Body of pancreas (tissue), 4 donors: ENCODE measurements around the gene PRCP.
"Not testable (repeated sequence)": the region's sequence is repeated elsewhere in the genome, so short reads cannot be mapped to it uniquely, and the experiment has no call there.

Experiments used
- CTCF ChIP-seq, 7 experiments: fragments of 450-650 bp in 4 of 7; fragments of 200-600 bp in 3 of 7; sonication (generic) in 3 of 7; IDR thresholded peaks; one replicate each; pipeline ENCODE4 v1.5.1; 2016 to 2019; ENCODE audit warnings: antibody characterized with exemption in 7 of 7
- POLR2A ChIP-seq, 3 donors: fragments of 450-650 bp; IDR thresholded peaks; one replicate each; pipeline ENCODE4 v1.6.1; 2016; ENCODE audit warnings: antibody characterized with exemption in 3 of 3, mild to moderate bottlenecking in 2 of 3

GRCh38 chr11:82945041-82945440 is 44.8 kb upstream of the PRCP start:
- TF ChIP-seq CTCF, POLR2A (IDR thresholded peaks at IDR 0.05): not testable (repeated sequence)
